Epithelial cell of alveolus of lung (primary cell): Measurements from ENCODE around the gene SNCAIP. TPM values are rescaled to one million over a fixed set of nuclear protein-coding genes. Genes with fewer than 3 reads are reported as not detected.

Experiments
- total RNA-seq: library from RNA; depleted of rRNA; stranded (reverse); fragments of >200 nt; gene quantifications from 2 replicates; pipeline ENCODE4 v1.2.1, GENCODE V29; 2015

The SNCAIP gene
- 2.6 and 13.6 TPM in 2 replicates for total RNA-seq

DNA sequence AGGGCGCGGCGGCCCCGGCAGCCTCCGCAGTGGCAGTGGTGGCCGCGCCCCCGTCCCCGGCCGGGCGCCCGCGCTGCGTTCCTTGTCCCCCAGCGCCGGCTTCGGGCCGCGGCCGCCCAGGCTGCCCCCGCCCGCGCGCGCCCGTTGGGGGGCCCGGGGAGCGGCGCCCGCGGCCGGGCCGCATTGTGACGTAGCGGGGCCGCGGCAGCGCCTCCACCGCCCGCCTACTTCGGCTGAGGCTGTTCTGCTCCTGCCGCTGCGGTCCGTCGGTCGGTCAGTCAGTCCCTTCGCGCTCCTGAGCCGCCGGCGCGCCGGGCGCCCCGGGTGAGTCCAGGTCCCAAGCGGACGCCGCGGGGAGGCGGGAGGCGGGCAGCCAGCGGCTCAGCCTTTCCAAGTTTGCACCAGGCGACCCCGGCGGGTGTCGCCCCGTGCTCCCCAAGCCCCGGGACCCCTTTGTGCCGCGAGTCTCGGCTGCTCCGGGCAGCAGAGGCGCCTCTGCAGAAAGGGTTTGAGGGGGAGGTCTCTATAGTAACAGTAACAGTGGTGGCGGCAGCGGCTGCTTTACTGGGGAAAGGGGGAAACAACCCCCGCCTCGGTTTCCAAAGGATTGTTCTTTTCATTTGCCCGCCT, at the start of gene SNCAIP:
Gene SNCAIP (plus strand): TSS at position 277 of the 630 bp plus-strand sequence. CDS start 78,898 bp downstream, outside the sequence.

Other genes with a start within 250 kb of the SNCAIP start
- 123 and 125 TPM in 2 replicates for gene LOX, start 234.0 kb upstream of the SNCAIP start, total RNA-seq
- 0.78 TPM in 1 of 2 replicates, not detected in the other for gene ZNF474, start 182.7 kb upstream of the SNCAIP start, total RNA-seq